ENCODE measurements around the gene AVEN.

DNA sequence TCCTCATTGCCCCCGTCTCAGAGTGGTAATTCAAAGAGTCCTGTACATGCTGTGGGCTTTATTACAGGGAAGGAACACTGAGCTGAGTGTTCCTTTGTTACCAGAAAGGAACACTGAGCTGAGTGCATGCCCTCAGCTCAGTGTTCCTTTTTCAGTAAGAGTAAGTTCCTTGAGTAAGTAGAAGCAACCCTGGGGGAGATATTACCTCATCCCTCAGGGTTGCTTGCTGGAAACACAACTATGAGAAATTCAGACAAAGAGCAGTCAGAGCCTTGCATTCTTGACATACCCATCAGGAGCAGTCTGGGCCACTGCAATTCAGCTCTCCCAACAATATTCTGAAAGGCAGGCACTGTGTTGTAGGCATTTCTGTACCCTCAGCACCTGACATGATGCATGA, 53.7 kb downstream of the AVEN start:
- TF ChIP-seq, protein P1, sequence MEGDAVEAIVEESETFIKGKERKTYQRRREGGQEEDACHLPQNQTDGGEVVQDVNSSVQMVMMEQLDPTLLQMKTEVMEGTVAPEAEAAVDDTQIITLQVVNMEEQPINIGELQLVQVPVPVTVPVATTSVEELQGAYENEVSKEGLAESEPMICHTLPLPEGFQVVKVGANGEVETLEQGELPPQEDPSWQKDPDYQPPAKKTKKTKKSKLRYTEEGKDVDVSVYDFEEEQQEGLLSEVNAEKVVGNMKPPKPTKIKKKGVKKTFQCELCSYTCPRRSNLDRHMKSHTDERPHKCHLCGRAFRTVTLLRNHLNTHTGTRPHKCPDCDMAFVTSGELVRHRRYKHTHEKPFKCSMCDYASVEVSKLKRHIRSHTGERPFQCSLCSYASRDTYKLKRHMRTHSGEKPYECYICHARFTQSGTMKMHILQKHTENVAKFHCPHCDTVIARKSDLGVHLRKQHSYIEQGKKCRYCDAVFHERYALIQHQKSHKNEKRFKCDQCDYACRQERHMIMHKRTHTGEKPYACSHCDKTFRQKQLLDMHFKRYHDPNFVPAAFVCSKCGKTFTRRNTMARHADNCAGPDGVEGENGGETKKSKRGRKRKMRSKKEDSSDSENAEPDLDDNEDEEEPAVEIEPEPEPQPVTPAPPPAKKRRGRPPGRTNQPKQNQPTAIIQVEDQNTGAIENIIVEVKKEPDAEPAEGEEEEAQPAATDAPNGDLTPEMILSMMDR (conservative IDR thresholded peaks at IDR 0.05; ENCODE audit: low read length), result no peak
- no peak for TF ChIP-seq EZH2phosphoT487 (IDR thresholded peaks at IDR 0.05; ENCODE audit: borderline replicate concordance, low read depth, low read length)
